Parathyroid adenoma (tissue), 2 donors: ENCODE measurements around the gene PIGP.
"Not testable (repeated sequence)": the region's sequence is repeated elsewhere in the genome, so short reads cannot be mapped to it uniquely, and the experiment has no call there.

Experiments
- H2AFZ ChIP-seq: fragments of 300-600 bp; sonication (generic); one replicate; pipeline ENCODE4 v1.7.0; 2017; ENCODE audit warnings: antibody characterized with exemption, mild to moderate bottlenecking
- H3K27ac ChIP-seq: fragments of 300-600 bp; sonication (generic); one replicate; pipeline ENCODE4 v1.7.0; 2017
- H3K27me3 ChIP-seq: fragments of 300-600 bp; sonication (generic); one replicate; pipeline ENCODE4 v1.7.0; 2017; ENCODE audit warnings: low read length; ENCODE audit not compliant: control insufficient read depth, insufficient read depth
- H3K36me3 ChIP-seq: fragments of 300-600 bp; sonication (generic); one replicate; pipeline ENCODE4 v1.7.0; 2017; ENCODE audit warnings: low read length; ENCODE audit not compliant: control insufficient read depth, insufficient read depth
- H3K4me1 ChIP-seq: fragments of 300-600 bp; sonication (generic); one replicate; pipeline ENCODE4 v1.7.0; 2017; ENCODE audit warnings: control low read depth
- H3K4me2 ChIP-seq: fragments of 300-600 bp; sonication (generic); one replicate; pipeline ENCODE4 v1.7.0; 2017; ENCODE audit warnings: low read length
- H3K4me3 ChIP-seq: fragments of 300-600 bp; sonication (generic); one replicate; pipeline ENCODE4 v1.7.0; 2017; ENCODE audit warnings: low read depth, low read length
- H3K79me2 ChIP-seq: fragments of 300-600 bp; sonication (generic); one replicate; pipeline ENCODE4 v1.7.0; 2017; ENCODE audit warnings: control low read depth
- H3K9ac ChIP-seq: fragments of 300-600 bp; sonication (generic); one replicate; pipeline ENCODE4 v1.7.0; 2017; ENCODE audit warnings: mild to moderate bottlenecking
- H3K9me3 ChIP-seq: fragments of 300-600 bp; sonication (generic); one replicate; pipeline ENCODE4 v1.7.0; 2017; ENCODE audit warnings: low read length; ENCODE audit not compliant: control insufficient read depth
- CTCF ChIP-seq: fragments of 300-600 bp; sonication (generic); IDR thresholded peaks from one replicate; pipeline ENCODE4 v1.7.0; 2017; ENCODE audit warnings: antibody characterized with exemption, mild to moderate bottlenecking
- donor health status: primary hyperparathyroidism.

The PIGP gene

GRCh38 chr21:37106998-37107397, 34.1 kb upstream of the PIGP start:
- H3K9me3 ChIP-seq = no peaks in the 10 kb centered on the region
- no peaks in the 10 kb centered on the region for H3K27me3 ChIP-seq
- H3K27ac ChIP-seq = no peak overlapping the region
- H3K4me1 ChIP-seq = no peaks in the 10 kb centered on the region
- no peak overlapping the region for H2AFZ ChIP-seq
- no peak overlapping the region for H3K4me2 ChIP-seq
- no peak overlapping the region for H3K9ac ChIP-seq
- H3K36me3 ChIP-seq = no peaks in the 10 kb centered on the region
- H3K79me2 ChIP-seq = no peaks in the 10 kb centered on the region
- no peak for TF ChIP-seq CTCF
- H3K4me3 ChIP-seq = no peak overlapping the region

GRCh38 chr21:37102746-37103145, 29.9 kb upstream of the PIGP start:
- not testable (repeated sequence) for H3K9me3 ChIP-seq, H3K9ac ChIP-seq, H3K4me3 ChIP-seq, H3K36me3 ChIP-seq, H3K4me1 ChIP-seq, H3K27me3 ChIP-seq, H3K27ac ChIP-seq, H3K79me2 ChIP-seq, H3K4me2 ChIP-seq, H2AFZ ChIP-seq

GRCh38 chr21:37101384-37101783, 28.5 kb upstream of the PIGP start:
- Histone ChIP-seq H3K79me2 (no peaks in the 10 kb centered on the region), H3K4me2 (no peak overlapping the region), H3K9me3 (no peaks in the 10 kb centered on the region), H3K27ac (no peak overlapping the region), H3K4me1 (no peaks in the 10 kb centered on the region), H3K36me3 (no peaks in the 10 kb centered on the region), H3K27me3 (no peaks in the 10 kb centered on the region), H3K4me3 (no peak overlapping the region), H2AFZ (no peak overlapping the region), H3K9ac (no peak overlapping the region)
- TF ChIP-seq CTCF = no peak

DNA sequence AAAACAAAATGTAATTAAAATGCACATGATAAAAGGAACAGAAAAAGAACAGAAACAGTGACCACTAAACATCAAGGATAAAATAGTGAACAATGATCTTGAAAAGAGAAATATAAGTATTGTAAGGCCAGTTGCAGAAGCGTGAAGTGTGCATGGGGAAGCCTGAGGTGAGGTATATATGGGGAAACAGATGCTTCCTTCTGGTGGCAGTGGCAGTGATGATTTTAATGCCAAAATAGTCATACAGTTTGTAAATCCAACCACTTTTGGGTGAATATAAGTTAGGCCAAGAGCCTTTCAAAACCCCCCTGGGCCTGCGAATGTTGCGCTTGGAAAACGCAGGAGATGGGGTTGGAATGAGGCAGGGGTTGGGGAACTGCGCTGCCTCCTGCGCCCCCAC, 27.4 kb upstream of the PIGP start:
- Histone ChIP-seq H3K9ac (no peak overlapping the region), H3K79me2 (no peaks in the 10 kb centered on the region), H3K4me2 (no peak overlapping the region), H3K9me3 (no peaks in the 10 kb centered on the region), H3K4me1 (no peaks in the 10 kb centered on the region), H3K27ac (no peak overlapping the region), H3K36me3 (no peaks in the 10 kb centered on the region), H2AFZ (no peak overlapping the region), H3K4me3 (no peak overlapping the region), H3K27me3 (no peaks in the 10 kb centered on the region)
- TF ChIP-seq CTCF = no peak

DNA sequence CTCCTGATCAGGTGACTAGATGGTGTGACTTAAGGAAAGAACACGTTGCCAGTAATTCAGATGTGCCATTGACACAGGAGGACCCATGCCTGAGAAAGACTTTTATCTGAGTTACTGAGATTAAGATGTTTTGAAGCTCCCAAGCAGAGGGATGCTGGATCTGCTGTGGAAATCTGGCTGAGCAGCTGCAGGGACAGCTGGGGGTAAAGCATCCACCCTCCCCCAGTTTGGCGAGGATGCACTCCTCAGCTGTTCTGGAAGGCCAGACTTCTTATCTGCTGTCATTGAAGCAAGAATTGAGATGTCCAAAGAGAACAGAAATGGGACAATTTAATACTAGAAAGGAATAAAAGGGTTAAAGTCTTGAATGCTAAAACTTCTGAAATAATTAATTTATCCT, 25.9 kb upstream of the PIGP start:
- no peaks in the 10 kb centered on the region for H3K36me3 ChIP-seq

More for the DNA sequence above, 25.9 kb upstream of the PIGP start:
- Histone ChIP-seq H3K4me2 (no peak overlapping the region), H3K27me3 (no peaks in the 10 kb centered on the region), H3K9ac (no peak overlapping the region), H2AFZ (no peak overlapping the region), H3K9me3 (no peaks in the 10 kb centered on the region), H3K4me3 (no peak overlapping the region), H3K4me1 (no peaks in the 10 kb centered on the region), H3K27ac (no peak overlapping the region), H3K79me2 (no peaks in the 10 kb centered on the region)
- TF ChIP-seq CTCF = no peak
